Measurements from ENCODE around the gene RNF4. TPM values are rescaled to one million over a fixed set of nuclear protein-coding genes. Genes with fewer than 3 reads are reported as not detected.

The RNF4 gene
- total RNA-seq, 1 donor from 2014 or later, result 86.7 TPM

DNA sequence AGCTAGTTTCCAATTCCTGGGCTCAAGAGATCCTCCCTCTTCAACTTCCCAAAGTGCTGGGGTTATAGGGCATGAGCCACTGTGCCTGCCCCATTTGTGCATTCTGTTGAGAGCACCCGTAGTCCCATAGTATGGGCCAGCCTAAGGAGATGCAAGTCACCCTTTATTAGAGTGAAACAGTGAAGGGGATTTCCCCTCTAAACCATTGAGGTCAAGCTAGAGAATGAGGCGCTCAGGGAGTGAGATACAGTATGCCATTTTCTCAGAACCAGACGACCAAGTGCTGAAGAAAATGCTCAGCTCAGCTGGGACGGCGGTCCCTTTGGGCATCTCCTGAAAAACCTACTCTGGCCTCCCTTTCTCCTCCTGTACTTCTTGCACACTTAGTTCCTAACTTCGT is 18.7 kb downstream of the RNF4 start:
- no peak overlapping the region for H3K4me3 ChIP-seq (ENCODE audit: low read depth, low read length)
- TF ChIP-seq, protein P1, sequence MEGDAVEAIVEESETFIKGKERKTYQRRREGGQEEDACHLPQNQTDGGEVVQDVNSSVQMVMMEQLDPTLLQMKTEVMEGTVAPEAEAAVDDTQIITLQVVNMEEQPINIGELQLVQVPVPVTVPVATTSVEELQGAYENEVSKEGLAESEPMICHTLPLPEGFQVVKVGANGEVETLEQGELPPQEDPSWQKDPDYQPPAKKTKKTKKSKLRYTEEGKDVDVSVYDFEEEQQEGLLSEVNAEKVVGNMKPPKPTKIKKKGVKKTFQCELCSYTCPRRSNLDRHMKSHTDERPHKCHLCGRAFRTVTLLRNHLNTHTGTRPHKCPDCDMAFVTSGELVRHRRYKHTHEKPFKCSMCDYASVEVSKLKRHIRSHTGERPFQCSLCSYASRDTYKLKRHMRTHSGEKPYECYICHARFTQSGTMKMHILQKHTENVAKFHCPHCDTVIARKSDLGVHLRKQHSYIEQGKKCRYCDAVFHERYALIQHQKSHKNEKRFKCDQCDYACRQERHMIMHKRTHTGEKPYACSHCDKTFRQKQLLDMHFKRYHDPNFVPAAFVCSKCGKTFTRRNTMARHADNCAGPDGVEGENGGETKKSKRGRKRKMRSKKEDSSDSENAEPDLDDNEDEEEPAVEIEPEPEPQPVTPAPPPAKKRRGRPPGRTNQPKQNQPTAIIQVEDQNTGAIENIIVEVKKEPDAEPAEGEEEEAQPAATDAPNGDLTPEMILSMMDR (conservative IDR thresholded peaks at IDR 0.05; ENCODE audit: low read depth, low read length), result no peak
- no peak for DNase-seq (ENCODE audit: low read depth)

DNA sequence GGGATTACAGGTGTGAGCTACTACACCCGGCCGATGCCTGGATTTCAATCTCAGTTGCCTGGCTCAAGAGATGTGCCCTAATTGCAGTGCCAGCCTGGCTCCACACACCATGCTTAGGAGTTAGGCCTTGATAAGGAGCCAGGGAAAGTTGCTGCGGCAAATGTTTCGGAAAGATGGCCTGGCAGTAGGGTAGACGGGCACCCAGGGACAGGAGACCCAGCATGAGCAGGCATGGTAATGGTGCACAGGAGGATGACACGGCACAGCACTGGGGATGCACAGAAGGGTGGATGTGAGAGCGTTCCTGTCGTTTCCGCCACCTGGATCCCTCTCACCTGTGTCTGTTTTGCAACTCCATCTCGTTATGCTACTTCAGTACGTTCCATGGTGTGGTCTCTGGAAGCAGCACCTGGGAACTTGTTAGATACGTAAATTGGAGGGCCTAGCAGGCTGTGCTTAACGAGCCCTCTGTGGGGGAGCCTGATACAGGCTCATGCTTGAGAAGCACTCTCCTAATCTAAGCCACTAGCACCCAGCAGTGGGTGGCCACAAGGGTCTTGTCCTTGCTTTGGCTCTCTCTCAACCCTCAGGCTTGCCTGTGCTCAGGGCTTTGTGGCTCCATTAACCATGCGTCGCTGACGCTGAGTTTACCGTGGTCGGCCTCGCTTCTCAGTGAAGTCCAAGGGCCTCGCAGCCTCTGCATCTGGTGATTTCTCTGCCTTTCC is 20.3 kb downstream of the RNF4 start:
- no peak overlapping the region for H3K4me3 ChIP-seq (ENCODE audit: low read depth, low read length)
- TF ChIP-seq, protein P1 (conservative IDR thresholded peaks at IDR 0.05; ENCODE audit: low read depth, low read length), result no peak
- DNase-seq (ENCODE audit: low read depth), result no peak

DNA sequence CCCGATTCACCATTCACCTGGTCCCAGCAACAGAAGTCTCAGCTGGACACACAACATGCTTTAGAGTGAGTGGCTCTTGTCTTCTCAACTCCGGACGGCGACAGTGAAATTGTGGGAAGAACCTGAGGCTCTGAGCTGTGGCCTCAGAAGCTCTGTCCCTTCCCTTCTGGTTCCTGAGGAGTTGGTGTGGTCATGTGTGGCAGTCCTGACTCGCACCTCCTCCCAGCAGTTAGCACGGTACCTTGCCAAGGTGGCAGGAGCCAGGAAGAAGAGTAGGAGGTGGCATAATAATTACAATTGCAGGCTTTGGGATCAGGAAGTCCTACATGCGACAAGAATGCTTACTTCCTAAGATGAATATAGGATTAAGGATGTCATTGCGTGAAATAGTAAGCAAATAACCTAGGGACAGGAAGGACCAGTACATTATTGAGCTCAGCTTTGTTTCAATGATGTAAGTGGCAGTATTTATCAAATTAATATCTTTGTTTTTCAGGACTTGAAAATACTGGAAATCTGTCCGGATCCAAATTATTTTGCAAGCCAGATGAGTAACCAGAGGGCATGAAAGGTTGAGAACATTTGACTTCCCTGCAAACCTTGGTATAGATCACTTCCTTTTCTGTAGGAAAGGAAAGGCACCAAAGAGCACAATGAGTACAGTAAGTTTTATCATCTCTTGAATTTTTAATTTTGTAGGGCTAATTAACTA is 21.1 kb downstream of the RNF4 start:
- TF ChIP-seq, protein P1 (conservative IDR thresholded peaks at IDR 0.05; ENCODE audit: low read depth, low read length), result no peak
- DNase-seq (ENCODE audit: low read depth), result no peak
- no peak overlapping the region for H3K4me3 ChIP-seq (ENCODE audit: low read depth, low read length)

DNA sequence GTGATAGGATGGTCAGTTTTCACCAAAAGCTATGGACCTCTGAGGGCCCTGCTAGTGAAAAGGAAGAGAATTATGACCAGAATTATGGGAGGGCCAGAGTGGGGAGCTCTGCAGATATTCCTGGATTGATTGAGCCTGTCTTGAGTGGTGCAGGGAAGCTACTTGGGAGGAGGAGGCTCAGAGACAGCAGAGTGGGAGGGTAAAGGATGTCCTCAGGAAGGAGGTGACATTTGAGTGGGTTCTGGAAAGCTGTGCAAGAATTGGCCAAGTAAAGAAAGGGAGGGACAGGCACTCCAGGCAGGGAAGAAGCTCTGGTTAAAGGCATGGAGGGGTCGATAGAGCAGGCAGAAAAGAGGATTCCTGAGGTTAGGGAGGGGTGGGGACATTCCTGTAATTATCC is 24.1 kb downstream of the RNF4 start:
- H3K4me3 ChIP-seq (ENCODE audit: low read depth, low read length), result no peak overlapping the region
- TF ChIP-seq, protein P1 (conservative IDR thresholded peaks at IDR 0.05; ENCODE audit: low read depth, low read length), result no peak
- DNase-seq (ENCODE audit: low read depth), result no peak

DNA sequence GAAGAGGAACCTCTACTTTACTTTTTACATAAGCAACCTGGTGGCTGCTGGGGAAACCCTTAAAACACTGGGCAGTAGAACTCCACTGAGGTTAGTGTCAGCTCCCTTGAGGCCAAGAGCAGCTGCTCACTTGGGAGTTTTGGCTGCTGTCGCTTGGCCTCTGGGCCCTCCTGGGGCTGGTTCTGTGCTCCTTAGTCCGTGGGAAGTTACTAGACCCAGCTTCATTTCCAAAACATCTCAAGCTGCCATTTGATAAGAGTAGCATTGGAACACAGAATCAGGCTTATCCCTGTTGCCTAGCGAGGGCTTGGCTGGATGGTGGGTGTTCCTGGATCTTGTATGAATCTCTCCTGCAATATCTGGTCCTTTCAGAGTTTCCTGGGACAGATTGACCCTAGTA is 26.1 kb downstream of the RNF4 start:
- no peak overlapping the region for H3K4me3 ChIP-seq (ENCODE audit: low read depth, low read length)
- TF ChIP-seq, protein P1 (conservative IDR thresholded peaks at IDR 0.05; ENCODE audit: low read depth, low read length), result no peak
- DNase-seq (ENCODE audit: low read depth), result no peak

DNA sequence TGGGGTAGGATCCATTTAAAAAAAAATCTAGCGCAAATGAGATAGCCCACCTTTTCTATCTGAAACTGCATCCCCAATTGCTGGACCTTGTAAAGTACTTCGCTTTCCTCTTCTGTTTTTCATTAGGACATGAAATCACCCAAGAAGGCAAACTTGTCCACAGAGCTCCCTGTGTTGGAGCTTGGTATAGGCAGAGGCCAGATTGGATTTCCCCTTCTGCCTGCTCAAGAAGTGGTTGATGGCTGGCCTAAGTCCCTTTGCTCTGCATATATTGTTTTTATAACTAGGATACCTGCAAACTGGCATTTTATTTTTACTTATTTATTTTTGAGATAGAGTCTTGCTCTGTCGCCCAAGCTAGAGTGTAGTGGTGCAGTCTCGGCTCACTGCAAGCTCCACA is 28.4 kb downstream of the RNF4 start:
- DNase-seq (ENCODE audit: low read depth), result no peak
- TF ChIP-seq, protein P1 (conservative IDR thresholded peaks at IDR 0.05; ENCODE audit: low read depth, low read length), result no peak
- H3K4me3 ChIP-seq (ENCODE audit: low read depth, low read length), result no peak overlapping the region

Data from epithelial cell of proximal tubule (primary cell).